Lower leg skin (tissue), 4 donors: Measurements from ENCODE around the gene TARP.
"Not testable (repeated sequence)": the region's sequence is repeated elsewhere in the genome, so short reads cannot be mapped to it uniquely, and the experiment has no call there.

Experiments
- DNase-seq, 2 donors: peaks; one replicate each; pipeline ENCODE4 v3.0.0-alpha.2; 2019; ENCODE audit warnings: low spot score in 2 of 2
- H3K4me3 ChIP-seq: fragments of 200-600 bp; sonication (generic); 2 replicates; pipeline ENCODE4 v1.5.1; 2017; ENCODE audit warnings: mild to moderate bottlenecking, low read depth; ENCODE audit not compliant: poor library complexity, severe bottlenecking
- CTCF ChIP-seq, 3 donors: fragments of 450-650 bp; IDR thresholded peaks; one replicate each; pipeline ENCODE4 v1.5.1; 2016; ENCODE audit warnings: antibody characterized with exemption in 3 of 3, mild to moderate bottlenecking in 3 of 3, moderate library complexity in 2 of 3
- POLR2A ChIP-seq, 2 donors: fragments of 450-650 bp; IDR thresholded peaks; one replicate each; pipeline ENCODE4 v1.6.1; 2016 to 2017; ENCODE audit warnings: antibody characterized with exemption in 2 of 2, mild to moderate bottlenecking in 1 of 2, moderate library complexity in 1 of 2
- WGBS, 2 donors: methylation state at CpG; one replicate each; pipeline ENCODE4 v1.1.5; 2018; 5-methylcytosine and 5-hydroxymethylcytosine counted together
- intact Hi-C: fragments of 100-400 bp; cut with DNase I; formaldehyde crosslinking; loops from one replicate; pipeline ENCODE4 v1.15.0; 2023; ENCODE audit warnings: low total_unique reads

Gene TARP

DNA sequence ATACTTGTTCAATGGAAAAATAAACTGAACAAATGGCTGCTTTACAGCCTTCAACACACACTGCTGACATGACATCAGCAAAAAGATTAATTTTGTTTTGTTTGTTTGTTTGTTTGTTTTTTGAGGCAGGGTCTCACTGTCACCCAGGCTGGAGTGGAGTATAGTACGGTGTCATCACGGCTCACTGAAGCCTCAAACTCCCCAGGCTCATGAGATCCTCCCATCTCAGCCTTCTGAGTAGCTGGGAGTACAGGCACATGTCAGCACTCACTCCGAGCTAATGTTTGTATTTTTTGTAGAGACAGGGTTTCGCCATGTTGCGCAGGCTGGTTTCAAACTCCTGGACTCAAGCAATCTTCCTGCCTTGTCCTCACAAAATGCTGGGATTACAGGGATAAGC is 10.9 kb downstream of the TARP start:
- intact Hi-C loops = no loop called here
- no peak for DNase-seq
- H3K4me3 ChIP-seq = no peak overlapping the region
- 62 to 90% methylated on average over 5 of the region's 5 CpGs for WGBS, 2 donors
- no peak for TF ChIP-seq CTCF (IDR thresholded peaks at IDR 0.05)
- no peak for TF ChIP-seq POLR2A (IDR thresholded peaks at IDR 0.05)

GRCh38 chr7:38262026-38262425 is 11.4 kb downstream of the TARP start:
- H3K4me3 ChIP-seq, DNase-seq, intact Hi-C loops: not testable (repeated sequence)
- 46 to 70% methylated on average over 2 of the region's 2 CpGs for WGBS, 2 donors

DNA sequence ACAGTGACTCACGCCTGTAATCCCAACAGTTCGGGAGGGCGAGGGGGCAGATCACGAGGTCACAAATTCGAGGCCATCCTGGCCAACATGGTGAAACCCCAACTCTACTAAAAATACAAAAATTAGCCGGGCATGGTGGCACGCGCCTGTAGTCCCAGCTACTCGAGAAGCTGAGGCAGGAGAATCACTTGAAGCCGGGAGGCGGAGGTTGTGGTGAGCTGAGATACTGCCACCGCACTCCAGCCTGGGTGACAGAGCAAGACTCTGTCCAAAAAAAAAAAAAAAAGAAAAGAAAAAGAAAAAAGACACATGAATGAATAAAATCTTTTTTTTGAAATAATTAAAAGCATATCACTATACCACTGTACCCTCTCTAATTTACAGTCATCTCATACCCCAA is 11.8 kb downstream of the TARP start:
- 85 to 88% methylated on average over 12 of the region's 12 CpGs for WGBS, 2 donors
- intact Hi-C loops, H3K4me3 ChIP-seq, DNase-seq: not testable (repeated sequence)

- intact Hi-C loops, H3K4me3 ChIP-seq, DNase-seq: not testable (repeated sequence)
- WGBS, 2 donors = 90 to 92% methylated on average over 8 of the region's 8 CpGs
Measured at GRCh38 chr7:38259157-38259556, 14.3 kb downstream of the TARP start.

DNA sequence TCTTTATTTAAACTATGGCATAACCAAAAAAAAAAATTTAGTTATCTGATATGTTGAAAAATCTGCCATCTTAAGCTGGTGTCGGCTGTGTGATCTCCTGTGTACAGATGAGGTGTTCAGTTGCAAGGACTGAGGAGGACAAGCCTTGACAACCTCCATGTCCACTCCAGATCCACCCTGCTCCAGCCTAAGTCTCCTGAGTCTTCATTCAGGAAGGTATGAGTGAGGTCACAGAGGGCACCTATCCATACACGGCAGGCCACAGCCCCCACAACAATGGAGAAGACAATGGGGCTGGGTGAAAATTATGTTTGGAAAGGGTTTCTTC is 16.1 kb downstream of the TARP start:
- no peak for DNase-seq
- no peak overlapping the region for H3K4me3 ChIP-seq
- WGBS, 2 donors = 81 to 92% methylated on average over 2 of the region's 2 CpGs
- TF ChIP-seq POLR2A (IDR thresholded peaks at IDR 0.05) (no peak), CTCF (IDR thresholded peaks at IDR 0.05) (no peak)
- intact Hi-C loops = no loop called here

- WGBS, 2 donors = 74 to 75% methylated on average over 3 of the region's 3 CpGs
- H3K4me3 ChIP-seq, DNase-seq, intact Hi-C loops: not testable (repeated sequence)
Measured at GRCh38 chr7:38249849-38250248, 23.6 kb downstream of the TARP start.

- no peak for TF ChIP-seq CTCF (IDR thresholded peaks at IDR 0.05)
- no peak for TF ChIP-seq POLR2A (IDR thresholded peaks at IDR 0.05)
- no peak for DNase-seq
- intact Hi-C loops = no loop called here
- 78 to 94% methylated on average over 5 of the region's 5 CpGs for WGBS, 2 donors
- H3K4me3 ChIP-seq = no peak overlapping the region
Measured at GRCh38 chr7:38248069-38248567, 25.3 kb downstream of the TARP start.

DNA sequence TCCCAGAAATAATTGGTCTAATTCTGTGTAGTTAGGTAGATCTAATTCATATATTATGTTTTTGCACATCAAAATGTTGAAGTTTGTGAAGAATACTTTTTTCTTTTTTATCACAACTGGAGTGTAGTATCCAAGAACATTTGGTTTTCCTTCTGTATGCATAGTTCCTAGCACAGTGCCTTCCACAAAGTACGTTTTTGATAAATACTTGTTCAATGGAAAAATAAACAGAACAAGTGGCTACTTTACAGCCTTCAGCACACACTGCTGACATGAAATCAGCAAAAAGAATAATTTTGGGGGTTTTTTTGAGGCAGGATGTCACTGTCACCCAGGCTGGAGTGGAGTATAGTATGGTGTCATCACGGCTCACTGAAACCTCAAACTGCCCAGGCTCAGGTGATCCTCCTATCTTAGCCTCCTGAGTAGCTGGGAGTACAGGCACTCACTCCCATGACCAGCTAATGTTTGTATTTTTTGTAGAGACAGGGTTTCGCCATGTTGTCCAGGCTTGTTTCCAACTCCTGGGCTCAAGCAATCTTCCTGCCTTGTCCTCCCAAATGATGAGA is 27.9 kb downstream of the TARP start:
- intact Hi-C loops = no loop called here
- TF ChIP-seq POLR2A (IDR thresholded peaks at IDR 0.05) (no peak), CTCF (IDR thresholded peaks at IDR 0.05) (no peak)
- DNase-seq = no peak
- H3K4me3 ChIP-seq = no peak overlapping the region
- 76 to 79% methylated on average over 3 of the region's 3 CpGs for WGBS, 2 donors
